ENCODE results near the gene CNTFR.

GRCh38 chr9:34522091-34522887 is 67.2 kb downstream of the CNTFR start:
- no peak for TF ChIP-seq POLR2A (IDR thresholded peaks at IDR 0.05)
- no peak for TF ChIP-seq CTCF (IDR thresholded peaks at IDR 0.05)
